Activated naive CD8-positive, alpha-beta T cell treated with anti-CD3 and anti-CD28 coated beads, Interleukin-2, amount 50 U/mL, for 16 hours (primary cell): Measurements from ENCODE around the gene NAPB.

Experiments used
- DNase-seq: peaks from one replicate; pipeline ENCODE4 v3.0.0-alpha.2; 2020; ENCODE audit warnings: low read depth, low spot score

NAPB gene

DNA sequence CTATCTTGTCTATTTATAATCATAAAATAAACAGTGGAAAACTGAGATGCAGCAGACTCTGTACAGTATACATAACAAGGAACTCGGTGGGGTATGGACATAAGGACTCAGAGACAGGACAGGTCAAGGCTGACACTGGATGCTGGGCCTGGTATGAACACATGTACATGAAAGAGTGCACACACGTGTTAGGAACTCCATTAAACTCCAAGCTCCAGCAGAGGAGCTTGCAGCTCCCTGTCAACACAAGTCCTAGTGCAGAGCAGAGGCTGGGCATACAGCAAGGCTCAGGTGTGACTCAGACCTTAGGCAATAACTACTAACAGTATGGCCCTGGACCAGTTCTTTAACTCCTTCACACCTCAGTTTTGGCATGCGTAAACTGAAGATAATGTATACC lies 17.1 kb downstream of the NAPB start:
- no peak for DNase-seq

DNA sequence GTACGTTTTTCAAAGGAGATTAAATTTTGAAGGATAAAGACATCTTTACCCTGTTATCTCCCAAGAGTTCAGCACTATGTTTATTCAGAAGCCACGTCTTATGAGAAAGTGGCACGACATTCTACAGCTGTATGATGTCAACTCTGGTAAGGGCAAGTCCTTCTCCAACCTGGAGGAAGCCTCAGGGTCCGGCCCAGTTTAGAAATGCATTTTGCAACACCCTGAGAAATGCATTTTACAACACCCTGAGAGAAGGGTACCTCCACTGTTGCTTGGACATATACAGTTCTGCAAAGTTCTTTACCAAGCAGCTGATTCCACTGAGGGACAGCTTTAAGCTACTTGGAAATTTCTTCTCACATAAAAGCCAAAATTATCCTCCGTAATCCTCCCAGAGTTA lies 17.5 kb downstream of the NAPB start:
- DNase-seq: no peak

DNA sequence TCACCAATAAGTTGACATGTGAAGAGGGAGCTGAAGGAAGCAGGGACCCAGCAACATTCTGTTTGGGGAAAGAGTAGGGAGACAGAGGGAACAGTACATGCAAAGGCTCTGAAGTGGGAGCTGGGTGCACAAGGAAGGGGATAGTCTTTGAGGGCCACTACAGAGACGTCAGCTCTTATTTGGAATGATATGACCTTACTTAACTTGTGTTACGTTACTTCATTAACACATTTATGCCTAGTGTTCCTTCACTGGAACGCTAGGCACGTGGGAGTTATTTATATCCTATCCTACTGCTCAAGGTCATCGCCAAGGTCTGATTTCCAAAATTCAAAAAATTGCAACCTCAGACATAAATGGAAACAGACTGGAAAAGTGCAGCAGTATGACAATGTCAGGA lies 20.2 kb downstream of the NAPB start:
- DNase-seq: no peak

DNA sequence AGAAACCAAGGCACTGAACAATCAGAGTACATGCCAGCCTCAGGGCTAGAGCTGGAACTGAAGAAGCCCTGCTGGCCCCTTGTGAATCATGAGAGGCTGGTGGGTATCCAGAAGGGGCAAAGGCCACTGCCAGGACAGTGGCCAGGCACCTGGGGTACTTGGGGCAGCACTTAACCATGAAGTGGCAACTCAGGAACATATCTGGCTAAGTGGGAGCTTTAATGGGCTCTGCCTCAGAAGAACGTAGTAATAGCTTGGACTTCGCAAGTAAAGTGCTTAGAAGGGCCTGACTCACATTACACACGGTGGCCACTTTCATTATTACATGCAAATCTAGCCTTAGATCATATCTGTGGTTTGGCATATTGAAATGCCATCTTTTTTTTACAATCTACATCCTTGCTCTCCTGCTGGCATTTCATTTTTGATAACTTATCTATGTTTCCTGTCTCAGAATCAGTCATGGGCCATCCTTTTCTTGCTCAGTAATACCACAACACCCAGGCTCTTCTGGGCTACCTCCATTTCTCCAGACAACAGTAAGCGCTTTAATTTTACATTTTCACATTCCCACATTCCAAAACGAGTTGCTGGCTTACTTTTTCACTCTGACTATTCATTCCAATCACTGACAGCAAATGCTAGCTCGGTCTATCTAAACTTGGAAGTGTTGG lies 21.6 kb downstream of the NAPB start:
- DNase-seq: no peak

DNA sequence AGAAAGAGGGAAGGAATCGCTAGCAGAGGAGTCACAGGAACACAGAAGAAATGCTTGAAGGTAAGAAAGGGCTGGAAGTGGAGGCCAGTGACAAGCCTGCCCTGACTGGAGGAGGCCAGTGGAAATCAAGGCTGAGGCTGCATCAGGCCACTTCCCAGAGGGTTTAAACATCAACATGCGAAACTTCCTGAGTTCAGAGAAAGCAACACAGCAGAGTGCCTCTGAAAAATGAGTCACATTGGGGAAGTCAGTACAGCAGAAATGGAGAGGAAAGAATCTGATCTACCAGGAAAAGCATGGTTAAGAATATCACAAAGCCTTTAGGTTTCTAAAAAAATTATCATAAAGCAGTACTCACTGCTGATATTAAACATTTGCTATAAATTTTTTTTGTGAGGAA lies 23.3 kb downstream of the NAPB start:
- DNase-seq: no peak

DNA sequence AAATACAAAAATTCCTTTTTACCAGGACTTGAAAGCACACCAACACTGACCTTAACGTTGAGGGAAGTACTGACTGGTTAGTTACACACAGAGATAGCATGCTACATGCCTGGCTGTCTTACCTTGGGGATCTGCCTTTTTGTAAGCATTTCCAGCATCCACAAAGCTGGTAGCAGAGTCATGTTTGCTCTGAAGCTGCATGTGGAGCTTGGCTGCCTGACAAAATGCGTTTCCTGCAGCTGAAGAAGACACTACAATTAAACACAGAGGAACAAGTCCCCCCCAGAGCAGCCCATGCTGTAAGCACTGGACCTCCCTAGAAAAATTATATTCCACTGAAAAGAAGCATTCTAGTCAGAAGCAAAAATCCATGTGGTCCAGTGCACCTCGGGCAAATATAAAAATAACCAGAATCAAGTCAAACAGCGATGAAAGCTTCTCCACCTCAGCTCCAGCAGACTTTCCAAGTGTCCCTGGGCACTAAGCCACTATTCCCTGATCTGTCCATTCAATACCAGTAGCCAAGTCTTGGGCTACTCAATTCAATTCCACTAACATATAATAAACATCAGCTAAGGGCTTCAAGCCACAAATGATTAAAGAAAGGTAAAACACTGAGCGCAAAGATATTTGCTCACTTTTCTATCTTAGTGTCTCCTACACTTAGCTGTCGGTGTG lies 24.2 kb downstream of the NAPB start:
- DNase-seq: no peak

DNA sequence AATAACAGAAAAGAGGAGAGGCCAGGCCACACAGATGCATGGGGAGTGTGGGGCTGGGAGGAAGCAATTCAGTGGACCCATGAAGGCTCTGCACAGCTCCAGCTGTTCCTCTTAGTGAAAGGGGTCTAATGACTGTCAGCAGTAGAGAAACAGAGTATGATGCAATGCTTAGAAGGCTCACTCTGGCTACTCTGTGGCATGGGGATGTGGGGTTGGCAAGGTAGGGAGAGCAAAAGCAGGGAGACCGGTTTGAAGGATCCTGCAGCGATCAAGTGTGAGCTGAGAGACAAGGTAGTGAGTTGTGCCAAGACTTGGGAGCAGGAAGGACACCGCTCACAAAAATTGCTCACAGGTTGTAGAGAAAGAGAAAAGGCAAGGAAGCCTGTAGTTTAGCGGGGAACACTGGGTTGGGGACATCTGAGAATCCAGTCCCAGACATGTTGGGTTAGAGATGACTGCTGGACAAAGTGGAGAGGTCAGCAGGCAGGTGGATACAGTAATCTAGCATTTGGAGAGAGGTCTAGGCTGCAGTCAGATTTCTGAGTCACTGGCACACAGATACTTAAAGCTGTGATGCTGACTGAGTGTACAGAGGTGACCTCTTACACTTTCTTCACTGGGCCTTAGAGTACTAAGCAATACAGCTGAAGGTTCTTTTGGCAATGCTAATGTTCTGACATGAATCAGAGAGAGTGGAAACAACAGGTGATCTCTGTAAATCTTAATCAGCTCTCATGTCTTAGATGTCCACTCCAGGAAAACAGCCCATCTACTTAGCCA lies 27.1 kb downstream of the NAPB start:
- no peak for DNase-seq

DNA sequence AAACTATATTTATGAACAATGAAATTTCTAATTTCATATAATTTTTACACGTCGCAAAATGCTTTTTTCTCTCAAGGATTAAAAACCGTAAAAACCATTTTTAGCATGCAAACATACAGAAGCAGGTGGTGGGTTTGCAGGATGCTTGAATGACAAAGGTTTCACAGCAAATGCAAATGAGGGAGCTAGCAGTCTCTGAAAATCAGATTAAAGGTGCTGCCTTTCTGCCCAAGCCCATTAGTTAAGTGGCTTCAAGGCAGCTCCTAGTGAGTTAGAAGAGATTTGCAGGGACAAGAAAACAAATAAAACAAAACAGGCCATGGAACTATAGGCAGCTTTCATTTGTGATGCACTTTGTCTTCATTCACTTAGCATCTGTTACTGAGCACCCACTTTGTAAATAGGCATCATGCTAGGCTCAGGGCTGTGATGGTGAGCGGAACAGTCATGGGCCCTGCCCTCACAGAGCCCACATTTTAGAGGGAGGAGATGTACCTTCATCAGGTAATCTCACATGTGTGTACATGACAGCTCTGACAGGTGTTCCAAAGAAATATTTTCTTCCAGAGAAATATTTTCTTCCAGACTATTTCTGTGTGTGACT lies 29.5 kb downstream of the NAPB start:
- no peak for DNase-seq

DNA sequence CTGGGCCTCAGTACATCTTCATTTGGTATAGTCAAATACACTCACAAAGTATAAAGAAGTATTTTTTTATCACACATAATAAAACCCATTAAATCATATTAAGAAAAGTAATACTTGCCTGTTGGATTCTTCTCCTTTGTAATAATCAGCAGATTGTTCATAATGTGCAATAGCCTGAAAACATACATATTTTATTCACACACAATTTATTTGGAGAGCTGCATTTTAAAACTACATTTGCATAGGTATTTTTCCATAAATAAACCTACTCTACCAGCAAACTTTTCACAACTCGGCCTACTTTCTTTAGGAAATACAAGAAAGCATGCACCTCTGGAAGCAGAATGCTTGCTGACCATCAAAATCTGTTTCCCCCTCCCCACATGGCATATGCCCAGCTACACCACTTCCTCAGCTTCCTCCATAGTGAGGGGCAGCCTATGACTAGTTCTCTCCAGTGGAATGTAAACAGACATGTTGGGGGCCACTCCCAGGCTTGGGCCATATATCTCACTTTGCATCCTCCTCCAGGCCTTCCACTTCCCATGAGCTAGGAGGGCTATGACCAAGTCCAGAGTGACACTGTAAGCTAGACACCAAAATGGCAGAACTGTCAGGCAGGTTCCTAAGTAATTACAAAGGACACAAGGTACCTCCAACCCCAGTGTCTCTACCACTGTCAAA lies 31.1 kb downstream of the NAPB start:
- no peak for DNase-seq

DNA sequence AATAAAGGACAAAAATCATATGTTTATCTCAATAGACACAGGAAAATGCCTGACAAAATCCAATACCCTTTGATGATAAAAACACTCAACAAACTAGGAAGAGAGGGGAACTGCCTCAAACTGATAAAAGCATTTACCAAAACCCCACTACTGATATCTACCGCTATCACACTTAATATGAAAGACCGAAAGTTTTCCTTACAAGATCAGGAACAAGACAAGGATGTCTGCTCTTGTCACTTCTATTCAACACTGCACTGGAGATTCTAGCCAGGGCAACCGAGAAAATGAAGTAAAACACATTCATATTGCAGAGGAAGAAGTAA lies 34.2 kb downstream of the NAPB start:
- no peak for DNase-seq

DNA sequence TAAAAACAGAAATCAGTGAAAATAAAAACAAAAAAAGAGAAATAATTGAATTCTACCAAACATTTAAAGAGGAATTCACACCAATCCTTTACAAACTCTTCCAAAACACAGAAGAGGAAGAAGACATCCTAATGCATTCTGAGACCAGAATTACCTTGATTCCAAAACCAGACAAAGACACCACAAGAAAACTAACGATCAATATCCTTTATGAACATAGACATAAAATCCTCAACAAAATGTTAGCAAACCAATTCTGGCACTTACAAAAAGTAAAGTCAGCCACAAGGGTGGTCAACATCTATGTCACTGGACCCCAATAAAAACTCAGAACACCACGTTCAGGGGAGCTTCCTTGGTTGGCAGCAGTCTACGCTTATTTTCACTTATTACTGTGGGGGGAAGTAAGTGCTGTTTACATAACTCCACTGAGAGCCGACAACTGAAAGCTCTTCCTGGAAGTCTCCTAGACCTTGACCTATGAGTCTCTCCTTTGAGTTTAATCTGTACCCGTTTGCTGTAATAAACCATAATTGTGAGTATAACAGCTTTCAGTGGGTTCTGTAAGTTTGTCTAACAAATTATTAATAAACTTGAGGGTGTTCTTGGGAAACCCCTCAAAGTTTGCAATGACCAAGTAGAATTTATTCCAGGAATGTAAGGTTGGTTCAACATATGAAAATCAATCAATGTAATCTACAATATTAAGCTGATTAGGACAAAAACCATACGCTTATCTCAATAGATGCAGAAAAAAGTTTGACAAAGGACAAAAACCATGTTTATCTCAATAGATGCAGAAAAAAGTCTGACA lies 34.8 kb downstream of the NAPB start:
- no peak for DNase-seq

DNA sequence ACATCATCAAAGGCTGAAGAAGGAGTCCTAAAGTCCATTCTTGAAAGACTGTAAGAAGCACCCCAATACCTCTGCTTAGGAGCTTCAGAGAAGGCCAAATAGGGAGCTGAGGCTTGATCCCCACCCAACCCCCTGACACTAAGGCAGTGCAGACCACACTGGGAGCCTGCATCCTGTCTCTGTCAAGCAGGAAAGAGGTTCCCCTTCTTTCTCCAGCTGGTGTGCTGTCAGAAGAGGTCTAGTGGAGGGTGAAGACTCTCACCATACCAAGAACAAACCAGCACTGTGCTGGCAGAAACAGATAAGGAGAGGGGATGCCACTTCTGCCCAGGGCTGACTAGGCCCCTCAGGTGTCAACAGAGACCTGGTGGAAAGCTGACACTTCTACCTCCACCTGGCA lies 39.4 kb downstream of the NAPB start:
- DNase-seq: no peak

DNA sequence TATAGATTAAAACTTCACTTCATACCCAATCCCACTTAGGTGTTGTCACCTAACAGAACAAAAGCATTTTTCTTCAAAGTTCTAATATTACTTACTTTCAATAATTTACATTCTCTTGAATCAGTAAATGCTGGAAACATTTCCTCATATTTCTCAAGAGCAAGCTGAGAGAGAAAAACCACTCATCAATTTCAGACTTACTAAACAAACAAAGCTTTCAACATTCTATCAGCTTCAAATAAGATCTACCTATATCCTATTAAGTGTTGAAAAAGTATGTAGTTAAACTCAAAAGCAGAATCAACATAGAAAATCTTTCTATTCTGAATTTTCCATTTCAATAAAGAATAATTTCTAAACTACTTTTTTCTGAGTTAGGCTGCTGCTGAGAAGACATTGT lies 41.5 kb downstream of the NAPB start:
- DNase-seq: no peak

DNA sequence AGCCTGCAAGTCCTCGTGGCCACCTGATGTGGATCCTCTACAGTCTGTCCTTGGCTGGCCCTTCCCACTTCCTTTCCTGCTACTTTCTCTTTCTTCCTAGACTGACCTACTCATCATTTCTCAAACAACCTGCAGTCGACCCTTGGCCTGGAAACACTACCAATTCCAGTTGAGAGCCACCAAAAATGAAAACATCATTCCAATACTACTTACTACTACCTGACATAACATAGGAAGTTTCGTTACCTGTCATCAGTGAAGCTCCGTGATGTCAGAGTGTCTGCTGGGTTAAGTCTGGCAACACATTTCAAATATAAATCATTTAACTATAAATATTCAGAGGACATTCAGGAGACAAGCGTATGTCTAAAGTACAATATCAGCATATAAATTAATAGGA lies 45.5 kb downstream of the NAPB start:
- DNase-seq: no peak

DNA sequence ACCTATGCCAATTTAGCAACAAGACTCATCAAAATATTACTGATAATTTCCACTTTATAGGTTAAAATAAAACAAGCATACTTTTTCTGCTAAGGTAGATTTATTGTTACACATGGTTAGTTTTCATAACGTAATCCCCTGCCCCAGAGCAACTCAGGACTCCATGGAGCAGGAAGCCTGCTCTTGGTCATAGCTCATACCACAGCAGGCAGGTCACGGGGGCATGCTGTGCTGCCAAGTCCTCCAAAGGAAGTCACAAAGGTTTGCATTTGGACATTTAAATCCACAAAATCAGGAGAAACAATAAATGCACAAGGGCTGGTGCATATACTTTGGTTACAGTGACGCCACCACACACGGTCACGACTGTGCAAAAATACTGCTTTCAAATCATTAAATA lies 46.8 kb downstream of the NAPB start:
- no peak for DNase-seq

DNA sequence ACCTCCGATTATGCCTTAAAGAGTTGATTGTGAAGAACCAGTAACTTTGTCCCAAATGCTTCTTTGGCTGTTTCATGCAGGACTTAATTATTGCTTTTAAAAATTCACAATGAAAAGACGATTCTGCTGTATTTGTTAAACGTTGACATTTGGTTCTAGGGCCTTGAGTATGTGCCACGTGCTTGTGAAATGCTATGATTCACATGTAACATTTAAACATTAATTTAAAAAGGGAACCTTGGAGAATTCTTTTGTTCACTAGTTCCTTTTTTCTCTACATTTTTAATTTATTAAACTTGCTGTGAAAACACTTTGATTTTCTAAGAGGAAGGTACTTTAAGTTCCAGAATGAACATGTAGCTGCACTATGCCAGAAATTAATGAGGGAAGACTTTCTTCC lies 49.8 kb downstream of the NAPB start:
- DNase-seq: no peak

DNA sequence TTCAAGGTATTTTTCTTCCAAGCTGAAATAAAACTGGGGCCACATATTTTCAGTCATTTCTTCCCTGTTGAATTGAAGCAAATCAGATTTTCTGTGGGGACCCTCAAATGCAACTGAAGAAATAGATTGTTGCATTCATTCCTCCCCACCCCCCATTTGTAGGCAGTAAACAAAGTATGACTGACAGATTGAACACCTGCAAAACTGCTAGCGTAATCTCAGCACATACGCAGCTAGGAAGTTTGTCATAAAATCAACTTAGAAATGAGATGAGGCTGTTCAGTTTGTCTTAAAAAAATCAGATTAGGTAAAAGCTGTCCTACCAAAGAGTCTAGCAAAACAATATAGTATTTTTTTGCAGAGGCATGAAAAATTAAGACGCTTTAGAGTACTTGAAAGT lies 50.4 kb downstream of the NAPB start:
- DNase-seq: no peak

DNA sequence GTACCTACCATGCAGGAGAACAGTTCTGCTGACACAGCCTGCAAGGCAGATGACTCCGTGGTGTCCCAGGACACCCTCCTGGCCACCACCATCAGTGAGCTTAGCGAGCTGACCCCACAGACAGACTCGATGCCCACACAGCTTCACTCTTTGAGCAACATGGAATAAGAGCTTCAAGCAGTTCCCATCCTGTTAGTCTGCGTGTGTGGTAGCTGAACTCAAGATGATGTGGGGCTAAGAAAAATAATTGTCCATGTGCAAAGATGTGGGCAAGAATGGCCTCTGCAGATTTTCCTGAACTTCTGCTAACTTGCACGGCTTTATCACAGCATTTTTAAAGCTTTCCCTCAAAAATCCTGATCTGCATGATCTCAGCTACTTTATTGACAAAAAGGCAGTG lies 51.0 kb downstream of the NAPB start:
- DNase-seq: no peak

DNA sequence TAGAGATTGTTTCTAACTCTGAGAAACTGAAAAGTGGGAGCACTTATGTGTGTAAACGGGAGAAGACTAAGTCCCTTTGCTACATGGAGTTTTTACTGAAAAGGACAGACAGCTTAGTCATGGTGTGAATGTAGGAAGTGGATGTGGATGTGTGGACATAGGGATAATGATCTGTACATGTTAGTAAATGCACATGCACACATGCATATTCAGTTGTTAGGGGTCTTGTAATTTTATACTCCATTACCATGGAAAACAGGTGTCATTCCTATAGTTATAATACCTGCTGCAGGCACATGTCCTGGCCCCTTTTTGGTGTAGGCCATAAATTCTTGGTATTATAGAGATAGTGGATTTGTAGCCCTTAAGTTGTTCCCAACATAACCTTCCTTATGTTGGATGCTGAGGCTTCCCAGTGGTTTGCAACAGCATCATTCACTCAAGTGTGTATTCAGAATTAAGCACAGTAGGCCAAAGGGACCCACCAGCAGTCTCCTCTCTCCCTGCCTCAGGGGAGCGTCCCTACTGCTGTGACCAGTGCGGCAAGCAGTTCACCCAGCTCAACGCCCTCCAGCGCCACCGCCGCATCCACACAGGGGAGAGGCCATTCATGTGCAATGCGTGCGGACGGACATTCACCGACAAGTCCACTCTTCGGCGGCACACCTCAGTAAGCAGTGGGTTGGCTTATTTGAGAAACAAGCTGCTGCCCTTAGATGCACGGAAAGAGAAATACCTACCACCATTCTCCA lies 52.0 kb downstream of the NAPB start:
- no peak for DNase-seq

DNA sequence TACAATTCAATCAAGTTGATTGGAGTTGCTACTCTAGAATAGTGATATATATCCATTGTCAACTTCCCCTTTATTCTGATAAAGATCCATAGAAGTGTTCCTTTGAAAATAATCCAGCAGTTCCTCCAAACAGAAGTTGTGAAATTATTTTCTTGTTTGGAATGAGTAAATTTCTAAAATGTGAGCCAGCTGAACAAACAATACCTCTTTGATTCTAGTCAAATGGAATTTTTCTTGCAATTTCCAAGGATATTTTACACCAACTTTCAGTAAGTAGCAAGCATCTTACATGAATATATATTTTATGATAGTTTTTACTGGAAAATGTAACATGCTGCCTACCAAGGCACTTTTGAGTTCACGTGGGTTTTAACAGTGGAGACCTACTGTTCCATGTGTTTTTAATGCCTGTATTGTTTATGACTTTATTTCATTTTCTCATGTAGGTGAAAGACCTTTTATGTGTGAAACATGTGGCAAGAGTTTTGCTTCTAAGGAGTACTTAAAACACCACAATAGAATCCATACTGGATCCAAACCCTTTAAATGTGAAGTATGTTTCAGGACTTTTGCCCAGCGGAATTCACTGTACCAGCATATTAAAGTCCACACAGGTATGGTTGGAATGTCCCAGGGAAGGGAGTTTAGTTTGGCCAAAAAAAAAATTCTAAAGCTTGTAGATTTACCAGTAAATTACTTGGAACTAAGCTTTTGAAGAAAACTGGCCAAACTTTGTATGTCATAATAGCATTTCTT lies 52.8 kb downstream of the NAPB start:
- DNase-seq: no peak
